Measurements from ENCODE around the gene ELMO1. TPM values are rescaled to one million over a fixed set of nuclear protein-coding genes. Genes with fewer than 3 reads are reported as not detected.

ELMO1 gene
- total RNA-seq, 1 experiment from 2014 or later, result 7.8 TPM

DNA sequence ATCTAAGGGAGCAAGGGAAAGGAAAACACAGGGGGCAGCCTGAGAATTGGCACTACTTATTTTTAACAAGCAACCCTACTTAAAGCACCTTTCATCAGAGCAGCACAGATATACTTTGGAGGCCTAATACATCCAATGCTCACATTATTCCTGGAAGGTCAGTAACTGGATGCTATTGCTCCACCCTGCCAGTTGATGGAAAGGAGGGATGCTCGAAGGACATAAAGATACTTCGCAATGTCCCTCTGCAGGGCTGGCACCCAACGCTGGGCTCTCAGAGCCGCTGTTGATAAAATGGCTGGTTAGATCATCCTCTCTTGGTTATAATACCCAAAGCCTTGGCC lies 416.4 kb downstream of the ELMO1 start:
- H3K27ac ChIP-seq (ENCODE audit: insufficient read length, low read depth, low read length), result peak overlapping the region; percentile 12

More for the DNA sequence above, 416.4 kb downstream of the ELMO1 start:
- Histone ChIP-seq H2BK120ac (ENCODE audit: low read depth, low read length, poor library complexity, severe bottlenecking) (no peak overlapping the region), H4K5ac (ENCODE audit: insufficient read length, low read depth, low read length) (no peak overlapping the region), H3K4me2 (ENCODE audit: insufficient read depth, insufficient read length, low read length) (no peak overlapping the region), H3K4ac (ENCODE audit: low read depth, low read length) (no peak overlapping the region), H3K27me3 (ENCODE audit: insufficient read depth, low read length) (no peaks in the 10 kb centered on the region), H3K23me2 (ENCODE audit: insufficient read length, low read depth, low read length, poor library complexity, severe bottlenecking) (no peaks in the 10 kb centered on the region), H3K79me1 (ENCODE audit: insufficient read depth, low read depth, low read length, poor library complexity, severe bottlenecking) (no peaks in the 10 kb centered on the region), H4K8ac (replicated peaks; ENCODE audit: insufficient read length, low read depth, low read length) (no peak overlapping the region), H2AFZ (ENCODE audit: low read length) (no peak overlapping the region), H2BK12ac (ENCODE audit: insufficient read length, low read depth, low read length) (peak overlapping the region; percentile 47), H3K14ac (ENCODE audit: insufficient read depth, low read length) (no peak overlapping the region), H3T11ph (ENCODE audit: low read length) (no peak overlapping the region), H4K20me1 (ENCODE audit: control insufficient read depth, insufficient read depth, insufficient read length) (no peaks in the 10 kb centered on the region), H3K18ac (ENCODE audit: insufficient read length, low read depth, low read length) (no peak overlapping the region), H3K9me3 (ENCODE audit: control insufficient read depth, low read depth, low read length) (no peaks in the 10 kb centered on the region), H3K23ac (ENCODE audit: insufficient read length, low read depth, low read length) (no peak overlapping the region), H4K91ac (ENCODE audit: insufficient read length, low read depth, low read length) (no peak overlapping the region), H2BK5ac (ENCODE audit: insufficient read length, low read length) (no peak overlapping the region), H2BK15ac (ENCODE audit: low read depth, low read length) (no peak overlapping the region), H3K4me1 (ENCODE audit: insufficient read depth, low read length) (peaks cover 17% of the 10 kb centered on the region), H3K79me2 (ENCODE audit: insufficient read depth, low read length) (no peaks in the 10 kb centered on the region), H3K9ac (ENCODE audit: extremely low read depth, insufficient read length, low read length) (no peak overlapping the region), H2BK20ac (ENCODE audit: low read depth, low read length, poor library complexity, severe bottlenecking) (no peak overlapping the region), H3K56ac (ENCODE audit: insufficient read length, low read depth, low read length) (no peak overlapping the region), H2AK5ac (ENCODE audit: insufficient read length, low read length) (no peak overlapping the region)
- no peaks in the 10 kb centered on the region for H3K9me3 Mint-ChIP-seq
- peaks cover 0 to 3% (median 0%) of the 10 kb centered on the region in 3 experiments; a peak in 1 of 7 replicates for H3K36me3 Mint-ChIP-seq (ENCODE audit: insufficient read depth in 1 of 3, low read depth in 3 of 3)
- no peaks in the 10 kb centered on the region for H3K27me3 Mint-ChIP-seq (ENCODE audit: low read depth)
- peaks cover 15 to 28% of the 10 kb centered on the region in 2 experiments for H3K4me1 Mint-ChIP-seq
- TF ChIP-seq, protein P1, sequence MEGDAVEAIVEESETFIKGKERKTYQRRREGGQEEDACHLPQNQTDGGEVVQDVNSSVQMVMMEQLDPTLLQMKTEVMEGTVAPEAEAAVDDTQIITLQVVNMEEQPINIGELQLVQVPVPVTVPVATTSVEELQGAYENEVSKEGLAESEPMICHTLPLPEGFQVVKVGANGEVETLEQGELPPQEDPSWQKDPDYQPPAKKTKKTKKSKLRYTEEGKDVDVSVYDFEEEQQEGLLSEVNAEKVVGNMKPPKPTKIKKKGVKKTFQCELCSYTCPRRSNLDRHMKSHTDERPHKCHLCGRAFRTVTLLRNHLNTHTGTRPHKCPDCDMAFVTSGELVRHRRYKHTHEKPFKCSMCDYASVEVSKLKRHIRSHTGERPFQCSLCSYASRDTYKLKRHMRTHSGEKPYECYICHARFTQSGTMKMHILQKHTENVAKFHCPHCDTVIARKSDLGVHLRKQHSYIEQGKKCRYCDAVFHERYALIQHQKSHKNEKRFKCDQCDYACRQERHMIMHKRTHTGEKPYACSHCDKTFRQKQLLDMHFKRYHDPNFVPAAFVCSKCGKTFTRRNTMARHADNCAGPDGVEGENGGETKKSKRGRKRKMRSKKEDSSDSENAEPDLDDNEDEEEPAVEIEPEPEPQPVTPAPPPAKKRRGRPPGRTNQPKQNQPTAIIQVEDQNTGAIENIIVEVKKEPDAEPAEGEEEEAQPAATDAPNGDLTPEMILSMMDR (conservative IDR thresholded peaks at IDR 0.05), result no peak
- peak overlapping the region in 1 of 3 experiments; percentile 98; a peak in 2 of 7 replicates for H3K27ac Mint-ChIP-seq
- DNase-seq, result no peak
- no peak overlapping the region for H3K4me3 Mint-ChIP-seq
- WGBS (ENCODE audit: extremely low coverage, insufficient read length, low lambda C conversion rate), result no CpG with 5 or more reads among the region's 4 CpGs
